GM18858 (cell line): ENCODE results near the gene DNAJC3.
"Not testable (repeated sequence)": the region's sequence is repeated elsewhere in the genome, so short reads cannot be mapped to it uniquely, and the experiment has no call there.

Experiments used
- ATAC-seq: cut with Tn5 transposase; IDR thresholded peaks from one replicate; pipeline ENCODE4 v1.9.1; 2021; ENCODE audit not compliant: unreplicated experiment

The DNAJC3 gene

DNA sequence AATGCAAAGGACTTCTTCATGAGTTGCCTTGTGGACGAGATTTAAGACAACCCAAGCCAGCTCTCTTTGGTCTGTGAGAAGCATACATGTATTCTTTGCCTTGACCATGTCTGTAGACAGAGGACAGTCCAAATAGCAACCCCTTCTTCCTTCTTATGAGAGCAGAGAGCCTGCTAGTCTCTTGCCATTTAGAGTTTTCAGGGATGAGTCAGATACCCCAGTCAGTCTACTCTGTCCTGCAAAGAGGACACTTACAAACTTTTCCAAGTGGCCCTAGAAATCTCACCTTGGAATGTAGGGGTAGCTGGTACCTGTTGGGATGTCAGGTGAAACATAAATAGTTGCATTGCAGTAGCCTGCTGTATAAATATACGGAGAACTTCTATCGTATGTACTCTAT, 36.7 kb downstream of the DNAJC3 start:
- ATAC-seq, result no peak

DNA sequence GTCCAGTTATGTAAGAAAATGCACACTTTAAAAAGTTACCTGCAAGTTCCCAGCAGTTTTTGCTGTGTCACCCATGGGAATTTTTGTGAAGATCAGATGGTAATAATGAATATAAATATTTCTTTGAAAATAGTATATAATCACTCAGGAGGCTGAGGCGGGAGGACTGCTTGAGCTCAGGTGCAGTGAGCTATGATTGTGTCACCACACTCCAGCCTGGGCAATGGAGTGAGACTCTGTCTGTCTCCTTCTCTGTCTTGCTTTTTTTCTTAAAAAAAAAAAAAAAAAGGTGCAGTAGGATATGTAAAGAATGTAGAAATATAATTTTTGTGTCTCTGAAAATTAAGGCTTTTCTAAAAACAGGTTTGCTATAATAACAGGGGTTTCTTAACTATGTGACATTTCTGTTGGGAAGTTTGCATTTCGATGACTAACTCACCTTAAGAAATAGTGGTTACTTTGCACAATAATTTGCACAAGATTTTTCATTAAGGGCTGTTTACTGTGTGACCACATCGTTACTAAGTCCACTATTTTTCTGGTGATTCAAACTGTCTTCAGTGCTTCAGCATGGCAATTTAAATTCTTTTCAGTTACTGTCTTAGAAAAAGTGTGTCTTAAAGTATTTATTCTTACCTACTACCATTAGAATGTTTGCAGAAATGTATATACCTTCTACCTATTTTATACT, 37.3 kb downstream of the DNAJC3 start:
- no peak for ATAC-seq

GRCh38 chr13:95716231-95716630, 39.3 kb downstream of the DNAJC3 start:
- no peak for ATAC-seq

DNA sequence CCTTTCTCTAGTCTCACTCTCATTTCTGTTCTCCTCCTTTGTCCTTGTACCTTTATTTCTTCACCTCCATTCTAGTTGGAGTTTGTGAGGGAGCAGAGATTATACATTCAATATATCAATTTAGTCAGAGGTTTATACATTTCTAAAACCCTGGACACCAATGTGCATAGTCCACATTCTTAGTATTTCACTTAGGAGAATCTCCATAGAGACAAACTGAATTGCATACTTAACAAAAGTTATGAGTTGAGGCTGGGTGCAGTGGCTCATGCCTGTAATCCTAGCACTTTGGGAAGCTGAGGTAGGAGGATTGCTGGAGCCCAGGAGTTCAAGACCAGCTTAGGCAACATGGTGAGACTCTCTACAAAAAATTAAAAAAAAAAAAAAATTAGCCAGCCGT, 45.3 kb downstream of the DNAJC3 start:
- ATAC-seq, result no peak

DNA sequence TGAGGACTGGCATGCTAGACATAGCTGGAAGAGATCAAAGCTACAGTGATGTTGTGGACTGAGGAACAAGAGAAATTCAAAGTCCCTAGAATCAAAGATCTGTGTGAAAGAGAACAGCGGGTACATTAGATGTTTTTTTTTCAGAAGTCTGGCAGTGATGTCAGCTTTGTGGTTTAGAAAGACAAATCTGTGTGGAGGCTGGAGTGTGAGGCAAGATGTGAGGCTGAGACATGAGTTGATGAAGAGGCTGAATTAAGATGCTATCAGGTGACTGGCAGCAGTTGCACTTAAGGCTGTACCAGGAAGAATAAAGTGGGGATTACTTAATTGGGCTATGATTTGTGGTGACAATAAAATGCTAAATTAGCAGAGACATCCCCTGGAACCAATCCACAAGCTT, 46.5 kb downstream of the DNAJC3 start:
- ATAC-seq, result no peak

- ATAC-seq, result no peak
These were observed 47.3 kb downstream of the DNAJC3 start for GRCh38 chr13:95724252-95724651.

DNA sequence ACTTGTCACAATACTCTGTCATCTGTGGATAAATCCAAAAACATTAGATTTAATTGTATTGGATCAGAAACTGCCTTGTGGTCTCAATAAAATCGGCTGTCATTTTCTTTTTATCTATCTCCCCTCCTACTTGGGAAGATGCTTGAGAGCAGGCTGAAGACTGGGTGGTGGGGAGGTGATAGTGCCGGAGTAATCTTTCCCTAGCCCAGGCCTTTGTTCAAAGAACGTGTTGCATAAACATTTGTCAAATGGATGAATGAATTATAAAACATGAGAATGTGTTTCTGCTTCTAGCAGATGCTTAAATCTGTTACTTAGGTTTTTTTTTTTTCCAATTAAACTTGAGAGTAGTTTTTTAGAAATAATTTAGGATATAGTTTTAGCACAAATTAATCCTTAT, 49.9 kb downstream of the DNAJC3 start:
- ATAC-seq, result no peak

DNA sequence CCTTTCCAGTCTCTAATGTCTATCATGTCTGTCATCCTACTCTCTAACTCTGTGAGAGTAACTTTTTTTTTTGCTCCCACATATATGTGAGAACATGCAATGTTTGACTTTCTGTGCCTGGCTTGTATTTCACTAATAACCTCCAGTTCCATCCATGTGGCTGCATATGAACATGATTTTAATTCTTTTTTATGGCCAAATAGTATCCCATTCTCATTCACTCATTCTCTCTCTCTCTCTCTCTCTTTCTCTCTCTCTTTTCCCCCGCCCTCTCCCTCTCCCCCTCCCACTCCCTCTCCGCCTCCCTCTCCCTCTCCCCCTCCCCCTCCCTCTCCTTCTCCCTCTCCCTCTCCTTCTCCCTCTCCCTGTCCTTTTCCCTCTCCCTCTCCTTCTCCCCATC, 52.0 kb downstream of the DNAJC3 start:
- ATAC-seq, result no peak

- no peak for ATAC-seq
These were observed 57.2 kb downstream of the DNAJC3 start for GRCh38 chr13:95734124-95734523.

GRCh38 chr13:95740071-95740978, 63.4 kb downstream of the DNAJC3 start:
- not testable (repeated sequence) for ATAC-seq

GRCh38 chr13:95740979-95741320, 64.0 kb downstream of the DNAJC3 start:
- ATAC-seq, result no peak

DNA sequence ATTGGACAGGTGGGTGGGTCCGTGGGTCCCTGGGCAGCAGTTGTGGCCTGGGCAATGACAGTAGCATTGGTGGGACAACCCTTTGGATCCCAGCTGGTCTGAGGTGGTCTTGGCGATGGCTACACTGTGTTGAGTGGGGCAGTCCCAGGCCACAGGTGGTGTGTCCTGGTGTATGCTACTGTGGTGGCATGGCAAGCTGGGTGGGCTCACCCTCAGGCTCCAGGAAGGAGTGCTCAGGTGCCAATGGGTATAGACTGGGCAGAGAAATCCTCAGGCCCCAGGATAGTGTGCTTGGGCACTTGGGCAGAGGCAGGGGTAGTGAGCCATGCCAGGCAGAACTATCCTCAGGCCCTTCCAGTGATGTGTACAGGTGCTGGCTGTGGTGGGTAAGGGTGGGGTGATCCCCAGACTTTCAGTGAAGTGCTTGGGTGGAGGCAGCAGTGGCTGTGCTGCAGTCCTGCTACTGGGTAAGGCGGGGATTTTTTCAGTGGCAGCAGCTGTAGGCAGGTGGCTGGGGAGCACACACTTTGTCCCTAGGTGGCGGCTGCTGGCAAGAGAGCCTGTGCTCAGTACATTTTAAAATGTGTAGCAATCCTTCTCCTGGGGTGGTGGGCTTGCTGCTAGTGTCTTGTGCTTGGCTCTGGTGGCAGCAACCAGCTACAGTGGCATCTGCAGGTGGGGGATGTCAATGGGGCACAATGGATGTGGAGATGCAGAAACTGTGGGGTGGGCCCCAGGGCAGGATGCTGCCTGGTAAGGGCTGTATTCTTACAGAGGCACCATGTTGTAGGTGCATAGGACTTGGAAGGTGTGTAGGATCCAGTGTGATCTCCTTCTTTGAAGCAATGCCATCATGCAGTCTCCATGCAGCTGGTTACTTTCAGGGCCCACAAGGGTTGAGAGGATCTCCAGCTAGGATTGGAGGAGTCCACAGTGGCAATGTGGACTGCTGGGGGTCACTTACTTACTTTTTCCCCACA, 64.9 kb downstream of the DNAJC3 start:
- no peak for ATAC-seq

DNA sequence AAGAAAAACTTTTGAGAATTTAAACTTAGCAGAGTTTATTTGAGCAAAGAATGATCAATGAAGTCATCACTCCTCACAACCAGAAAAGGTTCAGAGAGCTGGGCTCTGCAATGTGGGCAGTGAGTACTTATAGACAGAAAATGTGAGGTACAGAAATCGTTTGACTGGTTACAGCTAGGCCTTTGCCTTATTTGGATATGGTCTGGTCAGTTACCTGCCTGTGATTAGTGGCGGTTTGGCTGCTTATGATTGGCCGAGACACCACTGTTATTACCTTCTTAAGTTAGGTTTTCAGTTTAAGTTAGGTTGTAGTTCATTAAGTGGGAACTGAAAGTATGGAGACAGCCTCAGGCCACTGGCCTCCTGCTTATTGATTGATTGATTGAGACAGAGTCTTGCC, 66.3 kb downstream of the DNAJC3 start:
- no peak for ATAC-seq

- no peak for ATAC-seq
These were observed 68.3 kb downstream of the DNAJC3 start for GRCh38 chr13:95745289-95745688.

GRCh38 chr13:95745752-95746151, 68.8 kb downstream of the DNAJC3 start:
- ATAC-seq, result no peak

DNA sequence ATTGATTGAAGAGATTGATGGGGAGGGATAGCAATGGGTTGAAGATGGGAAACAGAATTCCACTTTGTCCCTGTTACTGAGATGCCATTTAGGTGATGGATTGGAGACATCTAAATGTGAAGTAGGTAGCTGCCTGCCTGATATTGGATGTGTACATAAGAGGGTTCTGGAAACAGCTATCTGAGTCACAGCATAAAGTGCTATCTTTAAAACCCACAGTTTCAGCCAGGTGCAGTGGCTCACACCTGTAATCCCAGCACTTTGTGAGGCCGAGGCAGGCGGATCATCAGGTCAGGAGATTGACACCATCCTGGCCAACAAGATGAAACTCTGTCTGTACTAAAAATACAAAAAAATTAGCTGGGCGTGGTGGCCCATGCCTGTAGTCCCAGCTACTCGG, 72.6 kb downstream of the DNAJC3 start:
- no peak for ATAC-seq

DNA sequence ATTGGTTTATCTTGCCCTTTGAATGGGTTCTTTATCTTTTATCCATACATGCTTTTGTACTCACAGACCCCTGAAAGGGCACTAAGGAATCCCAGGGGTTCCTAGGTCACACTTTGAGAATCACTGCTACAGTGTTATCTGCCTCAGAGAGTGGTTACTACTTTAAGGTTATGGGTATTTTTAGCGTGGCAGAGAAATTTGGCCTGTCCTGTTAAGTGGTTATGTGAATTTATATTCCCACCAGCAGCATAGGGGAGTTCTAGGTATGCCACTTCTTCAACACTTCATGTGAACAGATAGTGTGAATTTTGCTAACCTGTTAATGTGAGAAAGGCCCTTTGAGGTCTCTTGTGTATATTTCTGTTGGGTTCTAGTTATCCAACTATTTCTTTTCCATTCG, 75.7 kb downstream of the DNAJC3 start:
- no peak for ATAC-seq

GRCh38 chr13:95754069-95754468, 77.1 kb downstream of the DNAJC3 start:
- no peak for ATAC-seq

DNA sequence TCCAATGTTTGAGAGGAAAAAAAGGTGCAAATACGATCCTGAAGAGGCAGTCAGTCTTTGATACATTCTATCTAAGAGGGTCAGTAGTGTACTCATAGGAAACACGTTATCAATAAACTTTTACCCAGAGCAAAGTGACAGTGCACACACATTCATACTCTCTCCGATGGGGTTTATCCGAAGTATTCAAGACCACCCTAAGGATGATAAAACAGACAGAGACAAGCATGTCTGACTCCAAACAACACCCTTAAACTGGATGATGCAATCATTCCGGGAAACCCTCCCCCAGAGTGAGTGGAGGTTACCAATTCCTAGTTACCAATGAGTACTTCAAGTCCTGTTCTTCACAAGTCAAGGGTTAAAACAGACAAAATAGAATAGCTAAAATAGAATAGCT, 79.1 kb downstream of the DNAJC3 start:
- ATAC-seq, result no peak

GRCh38 chr13:95762626-95763025, 85.7 kb downstream of the DNAJC3 start:
- ATAC-seq, result not testable (repeated sequence)

DNA sequence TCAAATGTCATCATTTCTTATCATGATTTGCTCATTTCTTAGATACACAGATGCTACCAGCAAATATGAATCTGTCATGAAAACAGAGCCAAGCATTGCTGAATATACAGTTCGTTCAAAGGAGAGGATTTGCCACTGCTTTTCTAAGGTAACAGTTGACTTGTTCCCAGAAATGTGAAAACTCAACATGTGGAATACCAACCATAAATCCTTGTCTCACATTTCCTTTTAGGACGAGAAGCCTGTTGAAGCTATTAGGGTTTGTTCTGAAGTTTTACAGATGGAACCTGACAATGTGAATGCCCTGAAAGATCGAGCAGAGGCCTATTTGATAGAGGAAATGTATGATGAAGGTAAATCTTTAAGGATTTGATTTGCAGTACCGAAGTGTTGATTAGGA, 86.7 kb downstream of the DNAJC3 start:
- ATAC-seq, result no peak
